Type B pancreatic cell (in vitro differentiated cells): ENCODE measurements around the gene BLTP2. TPM values are rescaled to one million over a fixed set of nuclear protein-coding genes. Genes with fewer than 3 reads are reported as not detected.
"Not testable (repeated sequence)": the region's sequence is repeated elsewhere in the genome, so short reads cannot be mapped to it uniquely, and the experiment has no call there.

ENCODE experiments used
- DNase-seq: peaks from one replicate; pipeline ENCODE4 v3.0.0; 2021; ENCODE audit warnings: mixed read lengths; ENCODE audit not compliant: unreplicated experiment; ENCODE audit errors: extremely low spot score
- H3K27ac Mint-ChIP-seq: 2 replicates; pipeline ENCODE4 v1.8.0; 2021; ENCODE audit warnings: mild to moderate bottlenecking, mixed read lengths
- H3K27me3 Mint-ChIP-seq: 2 replicates; pipeline ENCODE4 v1.8.0; 2021; ENCODE audit warnings: mixed read lengths
- H3K36me3 Mint-ChIP-seq: 2 replicates; pipeline ENCODE4 v1.8.0; 2021; ENCODE audit warnings: mixed read lengths
- H3K4me1 Mint-ChIP-seq: one replicate; pipeline ENCODE4 v1.8.0; 2021; ENCODE audit warnings: mixed read lengths; ENCODE audit not compliant: unreplicated experiment
- H3K4me3 Mint-ChIP-seq: 2 replicates; pipeline ENCODE4 v1.8.0; 2021; ENCODE audit warnings: mild to moderate bottlenecking, mixed read lengths
- H3K9me3 Mint-ChIP-seq: 2 replicates; pipeline ENCODE4 v1.8.0; 2021; ENCODE audit warnings: mixed read lengths
- CTCF ChIP-seq: fragments of 200-600 bp; sonication (generic); conservative IDR thresholded peaks from 2 replicates; pipeline ENCODE4 v1.5.0; 2021; ENCODE audit warnings: antibody characterized with exemption, mild to moderate bottlenecking
- total RNA-seq: library from RNA; stranded (reverse); gene quantifications from 2 replicates; pipeline ENCODE4 v1.2.1, GENCODE V29; 2021; ENCODE audit warnings: low replicate concordance

The BLTP2 gene
- total RNA-seq, 1 donor from 2014 or later, result 151 TPM

GRCh38 chr17:28610376-28610775 is 34.6 kb downstream of the BLTP2 start:
- no peak for TF ChIP-seq CTCF
- peaks cover 7% of the 10 kb centered on the region for H3K36me3 Mint-ChIP-seq

GRCh38 chr17:28604031-28604430 is 40.9 kb downstream of the BLTP2 start:
- H3K4me3 Mint-ChIP-seq, H3K36me3 Mint-ChIP-seq, H3K9me3 Mint-ChIP-seq, H3K27ac Mint-ChIP-seq, DNase-seq, H3K4me1 Mint-ChIP-seq, H3K27me3 Mint-ChIP-seq: not testable (repeated sequence)

More at GRCh38 chr17:28610376-28610775, 34.6 kb downstream of the BLTP2 start:
- Mint-ChIP-seq H3K4me3 (no peak overlapping the region), H3K27me3 (no peaks in the 10 kb centered on the region), H3K4me1 (no peaks in the 10 kb centered on the region), H3K27ac (no peak overlapping the region), H3K9me3 (no peaks in the 10 kb centered on the region)
- no peak for DNase-seq

- Mint-ChIP-seq H3K9me3 (no peaks in the 10 kb centered on the region), H3K4me1 (peaks cover 24% of the 10 kb centered on the region), H3K27me3 (no peaks in the 10 kb centered on the region), H3K36me3 (no peaks in the 10 kb centered on the region), H3K4me3 (peak overlapping the region; percentile 97), H3K27ac (peak overlapping the region; percentile 92)
- no peak for DNase-seq
- TF ChIP-seq CTCF, result no peak
Measured at GRCh38 chr17:28599311-28600184, 45.4 kb downstream of the BLTP2 start.

GRCh38 chr17:28598799-28599310 is 46.1 kb downstream of the BLTP2 start, which contains the start of gene SPAG5:
Gene SPAG5 (minus strand): TSS chr17:28599025. CDS start chr17:28598946, 79 bp downstream.
- Mint-ChIP-seq H3K36me3 (no peaks in the 10 kb centered on the region), H3K4me1 (peaks cover 24% of the 10 kb centered on the region), H3K27me3 (no peaks in the 10 kb centered on the region), H3K4me3 (peak within 1 kb of the TSS; percentile 97), H3K27ac (peak within 1 kb of the TSS; percentile 92), H3K9me3 (no peaks in the 10 kb centered on the region)
- TF ChIP-seq CTCF, result no peak
- DNase-seq, result peak; percentile 97

- Mint-ChIP-seq H3K9me3 (no peaks in the 10 kb centered on the region), H3K4me3 (peak overlapping the region; percentile 97), H3K27me3 (no peaks in the 10 kb centered on the region), H3K36me3 (no peaks in the 10 kb centered on the region), H3K4me1 (peaks cover 24% of the 10 kb centered on the region), H3K27ac (peak overlapping the region; percentile 92)
- TF ChIP-seq CTCF, result no peak
- DNase-seq, result no peak
Measured at GRCh38 chr17:28598389-28598788, 46.6 kb downstream of the BLTP2 start.
